Fibroblast of gingiva (primary cell): ENCODE data around the gene ENTREP1.
A peak's percentile ranks its signal among the peaks of the same experiment; 100 is the strongest.
"Not testable (repeated sequence)": the region's sequence is repeated elsewhere in the genome, so short reads cannot be mapped to it uniquely, and the experiment has no call there.

Experiments used
- DNase-seq: peaks from one replicate; pipeline ENCODE4 v3.0.0-alpha.2; 2011; ENCODE audit warnings: low read depth

The ENTREP1 gene

DNA sequence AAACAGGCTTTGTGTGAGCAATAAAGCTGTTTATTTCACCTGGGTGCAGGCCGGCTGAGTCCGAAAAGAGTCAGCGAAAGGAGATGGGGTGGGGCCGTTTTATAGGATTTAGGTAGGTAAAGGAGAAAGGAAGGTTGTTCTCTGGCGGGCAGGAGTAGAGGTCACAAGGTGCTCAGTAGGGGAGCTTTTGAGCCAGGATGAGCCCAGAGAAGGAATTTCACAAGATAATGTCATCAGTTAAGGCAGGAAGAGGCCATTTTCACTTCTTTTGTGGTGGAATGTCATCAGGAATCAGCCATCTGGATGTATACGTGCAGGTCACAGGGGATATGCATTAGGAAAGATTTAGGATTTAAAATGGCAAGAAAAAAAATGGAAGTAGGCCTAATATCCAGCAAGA, 84.9 kb downstream of the ENTREP1 start:
- DNase-seq = not testable (repeated sequence)

- no peak for DNase-seq
These were observed 86.2 kb downstream of the ENTREP1 start for GRCh38 chr9:69411246-69411645.

- no peak for DNase-seq
These were observed 87.1 kb downstream of the ENTREP1 start for GRCh38 chr9:69411931-69412740.

- peak; percentile 59 for DNase-seq
These were observed 87.7 kb downstream of the ENTREP1 start for GRCh38 chr9:69412741-69413150.

DNA sequence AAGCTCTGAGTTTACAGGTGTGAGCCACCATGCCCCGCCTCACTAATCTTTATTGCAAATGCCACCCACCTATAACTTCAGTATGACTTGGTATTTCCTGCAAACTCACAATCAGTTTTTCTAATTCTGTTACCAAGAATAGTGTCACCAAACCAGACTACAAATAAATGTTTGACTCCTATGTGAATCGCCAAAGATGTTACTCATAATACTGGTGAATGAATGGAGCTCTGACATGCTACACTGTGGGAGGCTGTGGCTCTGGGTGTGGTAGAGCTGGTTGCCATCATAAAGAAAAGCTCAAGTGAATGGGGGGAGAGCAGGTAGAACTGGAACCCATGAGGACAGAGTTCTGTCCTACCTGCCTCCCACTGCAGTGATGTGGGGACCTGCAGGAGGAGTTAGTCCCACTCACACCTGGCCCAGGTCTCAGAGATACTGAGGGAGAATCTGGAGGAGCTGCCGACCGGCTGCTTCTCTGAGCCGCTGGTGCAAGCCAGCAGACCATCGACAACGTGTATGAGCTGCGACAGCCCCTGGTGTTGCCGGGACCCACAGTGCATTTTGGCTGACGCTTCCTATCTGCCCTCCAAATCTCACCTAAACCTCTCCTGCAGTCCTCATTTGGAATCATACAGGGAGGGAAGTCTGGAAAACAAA, 95.7 kb downstream of the ENTREP1 start:
- no peak for DNase-seq

- DNase-seq = peak; percentile 45
These were observed 97.1 kb downstream of the ENTREP1 start for GRCh38 chr9:69421908-69422801.

DNA sequence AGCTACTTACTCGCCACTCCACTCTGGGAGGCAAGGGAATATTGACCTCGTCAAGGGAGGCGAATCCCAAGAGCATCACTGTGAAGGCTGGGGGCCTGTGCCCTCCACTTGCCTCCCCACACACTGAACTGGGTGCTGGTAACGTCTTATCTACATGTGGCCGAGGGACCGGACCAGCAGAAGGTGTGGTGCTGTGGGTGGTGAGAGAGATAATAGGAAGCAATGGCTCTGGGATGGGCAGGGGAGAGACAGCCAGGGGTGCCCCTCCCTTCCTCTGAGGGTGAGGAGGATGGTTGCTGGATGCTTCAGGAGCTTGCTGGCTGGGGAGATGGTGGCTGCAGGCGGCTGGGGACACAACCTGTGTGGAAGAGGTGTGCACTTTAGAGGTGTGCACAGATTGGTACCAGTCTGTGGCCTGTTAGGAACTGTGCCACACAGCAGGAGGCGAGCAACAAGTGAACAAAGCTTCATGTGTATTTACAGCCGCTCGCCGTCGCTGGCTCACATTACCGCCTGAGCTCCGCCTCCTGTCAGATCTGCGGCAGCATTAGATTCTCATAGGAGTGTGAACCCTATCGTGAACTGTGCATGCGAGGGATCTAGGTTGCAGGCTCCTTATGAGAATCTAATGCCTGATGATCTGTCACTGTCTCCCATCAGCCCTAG, 100.3 kb downstream of the ENTREP1 start:
- DNase-seq = no peak

- no peak for DNase-seq
These were observed 102.3 kb downstream of the ENTREP1 start for GRCh38 chr9:69427286-69427685.

DNA sequence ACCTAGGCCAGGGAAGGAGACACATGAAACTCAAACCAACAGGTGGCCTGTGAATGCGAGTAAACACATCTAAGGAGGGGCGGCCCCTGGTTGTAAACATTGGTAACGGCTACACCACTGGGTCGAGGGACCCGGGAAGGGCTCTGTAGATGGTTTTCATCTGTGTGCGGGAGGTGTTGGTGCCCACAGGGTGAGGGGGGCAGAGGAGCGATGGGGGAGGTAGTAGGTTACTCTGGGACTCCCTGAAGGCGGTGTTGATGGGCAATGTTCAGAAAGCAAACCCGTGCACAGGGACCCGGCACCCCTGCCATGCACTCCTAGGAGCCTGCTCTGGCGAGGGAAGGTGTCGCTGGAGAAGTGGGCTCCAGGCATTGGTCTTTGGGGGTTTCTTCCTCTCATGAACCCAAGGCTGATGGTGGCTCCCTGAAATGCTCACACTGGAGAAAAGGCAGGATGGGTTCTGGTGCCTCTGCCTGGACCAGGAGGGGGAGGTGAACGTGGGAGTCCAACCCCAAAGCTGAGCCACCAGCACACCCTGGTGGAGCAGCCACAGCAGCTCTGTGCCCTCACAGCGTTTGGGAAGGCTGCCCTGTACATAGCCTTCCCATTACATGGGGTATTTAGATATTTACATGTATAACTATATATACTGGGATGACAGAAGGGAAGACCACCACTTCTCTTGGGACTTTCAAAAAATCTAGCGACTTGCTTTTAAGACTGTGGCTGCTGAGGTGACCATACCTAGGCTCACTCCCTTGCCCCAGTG, 103.2 kb downstream of the ENTREP1 start:
- DNase-seq = no peak

GRCh38 chr9:69429281-69429680, 104.3 kb downstream of the ENTREP1 start:
- DNase-seq = no peak

- no peak for DNase-seq
These were observed 105.2 kb downstream of the ENTREP1 start for GRCh38 chr9:69430206-69430605.

DNA sequence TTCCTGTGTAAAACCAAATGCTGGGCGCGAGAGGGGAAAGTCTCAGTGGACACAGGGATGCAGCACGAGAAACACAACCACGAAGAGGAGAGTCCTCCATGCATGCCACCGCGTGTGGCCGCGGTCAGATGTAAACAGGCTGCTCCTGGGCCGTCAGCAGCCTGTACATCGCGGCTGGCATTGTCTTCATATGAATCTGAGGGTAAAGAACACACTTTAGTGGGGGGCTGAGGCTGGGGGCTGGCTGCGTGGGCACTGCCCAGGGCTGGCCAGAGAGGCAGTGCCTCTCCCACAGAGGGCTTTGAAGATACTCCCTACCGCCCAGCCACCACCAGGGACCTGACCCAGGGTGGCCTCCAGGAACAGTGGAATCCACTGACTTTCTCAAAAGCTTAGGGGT, 106.2 kb downstream of the ENTREP1 start:
- no peak for DNase-seq

GRCh38 chr9:69431777-69432176, 106.8 kb downstream of the ENTREP1 start:
- DNase-seq = no peak

DNA sequence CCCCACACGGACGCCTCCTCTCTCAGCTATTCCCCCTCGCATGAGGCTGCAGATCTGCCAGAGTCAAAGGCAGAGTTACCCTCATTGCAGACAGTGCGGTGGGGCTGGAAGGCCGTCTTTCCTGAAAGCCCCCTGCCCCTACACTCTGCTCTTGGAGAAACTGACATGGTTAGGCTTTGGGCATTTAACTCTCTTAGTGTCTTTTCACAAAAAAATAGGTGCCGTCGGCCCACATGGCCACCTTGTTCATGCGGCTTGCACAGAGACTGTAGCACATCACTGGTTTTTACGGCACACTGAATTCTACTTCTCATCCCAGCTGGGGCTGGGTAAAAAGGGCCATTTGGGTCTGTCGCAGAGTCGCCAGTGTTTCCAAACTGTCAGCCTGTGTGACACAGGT, 107.6 kb downstream of the ENTREP1 start:
- no peak for DNase-seq

DNA sequence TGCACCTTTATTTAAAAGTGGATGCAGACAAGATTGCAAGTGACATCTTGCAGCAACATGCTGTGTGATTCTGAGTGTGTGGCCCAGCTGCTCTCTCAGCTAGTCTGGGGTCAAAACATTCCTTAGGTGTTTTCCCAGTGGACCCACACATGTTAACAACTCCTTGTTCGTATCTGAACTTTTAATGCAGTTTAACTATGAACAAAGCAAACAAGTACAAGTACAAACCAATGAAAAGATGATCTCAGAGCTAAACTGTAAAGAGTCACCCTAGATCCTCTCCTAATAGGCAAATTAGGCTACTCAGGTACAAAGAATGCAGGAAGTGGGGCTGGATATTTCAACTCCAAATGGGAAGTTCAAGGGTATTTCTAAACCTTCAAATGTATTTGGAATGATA, 108.4 kb downstream of the ENTREP1 start:
- DNase-seq = no peak

GRCh38 chr9:69433968-69434367, 109.0 kb downstream of the ENTREP1 start:
- no peak for DNase-seq

- not testable (repeated sequence) for DNase-seq
These were observed 114.6 kb downstream of the ENTREP1 start for GRCh38 chr9:69439654-69440053.

- not testable (repeated sequence) for DNase-seq
These were observed 115.4 kb downstream of the ENTREP1 start for GRCh38 chr9:69440254-69440955.
